Fibroblast of peridontal ligament (primary cell): ENCODE measurements around the gene COPG1.
A peak's percentile ranks its signal among the peaks of the same experiment; 100 is the strongest.

Experiments used
- DNase-seq: peaks from one replicate; pipeline ENCODE4 v3.0.0-alpha.2; 2010; ENCODE audit errors: extremely low read depth

The COPG1 gene

GRCh38 chr3:129278966-129279906, 29.8 kb downstream of the COPG1 start:
- peak; percentile 38 for DNase-seq

DNA sequence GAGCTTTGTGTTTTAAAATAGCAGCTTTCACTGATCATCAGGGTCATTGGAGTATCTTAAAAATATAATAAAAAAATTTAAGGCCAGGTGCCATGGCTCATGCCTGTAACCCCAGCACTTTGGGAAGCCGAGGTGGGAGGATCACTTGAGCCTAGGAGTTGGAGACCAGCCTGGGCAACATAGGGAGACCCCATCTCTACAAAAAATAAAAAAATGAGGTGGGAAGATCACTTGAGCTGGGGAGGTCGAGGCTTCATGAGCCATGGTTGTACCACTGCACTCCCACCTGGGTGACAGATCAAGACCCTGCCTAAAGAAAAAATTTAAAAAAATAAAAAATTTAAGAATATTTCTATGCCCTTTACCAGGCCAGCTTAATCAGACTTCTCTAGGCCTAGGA, 30.8 kb downstream of the COPG1 start:
- no peak for DNase-seq

GRCh38 chr3:129281726-129282125, 32.3 kb downstream of the COPG1 start:
- no peak for DNase-seq

DNA sequence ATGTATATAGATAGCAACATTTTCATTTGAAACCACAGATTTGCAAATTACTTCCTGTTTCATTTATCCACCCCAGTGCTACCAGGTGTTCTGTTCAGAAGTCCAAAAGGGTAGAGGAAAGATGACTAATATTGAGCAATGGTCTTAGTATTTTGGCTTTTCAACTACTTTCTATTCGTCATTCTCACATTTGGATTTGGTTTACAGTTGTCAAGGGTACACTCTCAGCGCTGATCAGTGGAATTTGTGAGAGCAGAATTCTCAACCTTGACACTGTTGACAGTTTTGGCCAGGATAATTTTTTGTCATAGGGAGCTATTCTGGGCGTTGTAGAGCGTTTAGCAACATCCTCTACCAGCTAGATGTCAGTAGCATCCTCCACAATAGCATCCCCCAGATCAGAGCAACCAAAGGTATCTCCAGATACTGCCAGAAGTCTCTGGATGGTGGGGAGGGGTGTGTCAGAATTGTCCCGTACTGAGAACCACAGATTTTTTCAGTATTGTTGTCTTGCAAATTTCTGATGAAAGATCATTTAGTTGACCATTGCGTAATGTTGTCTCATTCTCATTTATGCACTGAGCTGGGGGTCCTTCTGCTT, 33.4 kb downstream of the COPG1 start:
- DNase-seq: peak; percentile 36

GRCh38 chr3:129286081-129286480, 36.7 kb downstream of the COPG1 start:
- no peak for DNase-seq

- DNase-seq: no peak
These were observed 39.0 kb downstream of the COPG1 start for GRCh38 chr3:129288446-129288845.

GRCh38 chr3:129289201-129289921, 40.0 kb downstream of the COPG1 start:
- peak; percentile 81 for DNase-seq

- DNase-seq: peak; percentile 78
These were observed 42.0 kb downstream of the COPG1 start for GRCh38 chr3:129291236-129291886.

DNA sequence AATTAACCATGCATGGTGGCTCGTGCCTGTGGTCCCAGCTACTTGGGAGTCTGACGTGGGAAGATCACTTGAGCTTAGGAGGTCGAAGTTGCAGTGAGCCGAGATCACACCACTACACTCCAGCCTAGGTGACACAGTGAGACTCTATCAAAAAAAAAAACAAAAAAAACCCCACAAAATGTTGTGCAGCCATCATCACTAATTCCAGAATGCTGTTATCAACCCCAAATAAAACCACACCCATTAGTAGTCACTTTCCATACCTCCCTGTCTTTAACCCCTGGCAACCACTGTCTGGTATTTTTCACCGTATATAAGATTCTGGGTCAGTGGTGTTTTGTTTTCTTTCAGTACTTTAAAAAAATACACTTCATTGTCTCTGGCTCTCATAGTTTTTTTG, 45.9 kb downstream of the COPG1 start:
- no peak for DNase-seq

DNA sequence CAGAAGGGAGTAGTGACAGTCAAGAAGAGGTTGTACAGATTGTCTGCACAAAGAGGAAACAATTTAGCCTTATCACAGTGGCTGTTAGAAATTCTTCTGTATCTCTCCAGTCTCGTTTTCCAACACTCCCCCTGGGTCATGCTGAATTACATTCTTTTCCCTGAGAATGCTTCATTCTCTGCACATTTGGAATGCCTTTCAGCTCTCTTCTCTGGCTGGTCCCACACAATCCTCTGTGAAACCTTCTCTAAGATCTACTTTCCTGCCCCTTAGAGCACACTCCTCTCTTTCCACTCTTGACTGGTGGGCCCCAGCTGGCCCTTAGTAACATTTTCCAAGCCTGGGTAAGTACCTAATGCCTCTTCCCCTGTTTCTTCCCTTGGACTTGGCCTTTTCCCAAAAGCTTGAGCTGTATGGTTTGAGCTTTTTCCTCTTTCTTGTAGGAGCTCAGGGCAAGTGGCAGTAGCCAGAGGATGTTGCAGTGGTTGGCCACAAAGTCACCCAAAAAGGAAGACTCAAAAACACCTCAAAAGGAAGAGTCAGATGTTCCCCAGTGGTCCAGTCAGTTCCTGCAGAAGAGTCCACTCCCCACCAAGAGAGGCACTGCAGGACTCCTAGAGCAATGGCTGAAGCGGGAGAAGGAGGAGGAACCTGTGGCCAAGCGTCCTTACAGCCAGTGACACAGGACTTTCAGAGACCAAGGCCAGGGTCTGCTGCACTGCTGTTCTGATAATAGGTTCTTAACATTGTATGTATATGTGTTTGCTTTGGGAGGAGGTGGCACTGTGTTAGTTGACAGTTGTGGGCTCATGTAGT, 54.9 kb downstream of the COPG1 start:
- DNase-seq: no peak

GRCh38 chr3:129304962-129305222, 55.5 kb downstream of the COPG1 start:
- DNase-seq: no peak

GRCh38 chr3:129305592-129306091, 56.2 kb downstream of the COPG1 start:
- DNase-seq: peak; percentile 77

GRCh38 chr3:129308636-129309035, 59.2 kb downstream of the COPG1 start:
- no peak for DNase-seq

DNA sequence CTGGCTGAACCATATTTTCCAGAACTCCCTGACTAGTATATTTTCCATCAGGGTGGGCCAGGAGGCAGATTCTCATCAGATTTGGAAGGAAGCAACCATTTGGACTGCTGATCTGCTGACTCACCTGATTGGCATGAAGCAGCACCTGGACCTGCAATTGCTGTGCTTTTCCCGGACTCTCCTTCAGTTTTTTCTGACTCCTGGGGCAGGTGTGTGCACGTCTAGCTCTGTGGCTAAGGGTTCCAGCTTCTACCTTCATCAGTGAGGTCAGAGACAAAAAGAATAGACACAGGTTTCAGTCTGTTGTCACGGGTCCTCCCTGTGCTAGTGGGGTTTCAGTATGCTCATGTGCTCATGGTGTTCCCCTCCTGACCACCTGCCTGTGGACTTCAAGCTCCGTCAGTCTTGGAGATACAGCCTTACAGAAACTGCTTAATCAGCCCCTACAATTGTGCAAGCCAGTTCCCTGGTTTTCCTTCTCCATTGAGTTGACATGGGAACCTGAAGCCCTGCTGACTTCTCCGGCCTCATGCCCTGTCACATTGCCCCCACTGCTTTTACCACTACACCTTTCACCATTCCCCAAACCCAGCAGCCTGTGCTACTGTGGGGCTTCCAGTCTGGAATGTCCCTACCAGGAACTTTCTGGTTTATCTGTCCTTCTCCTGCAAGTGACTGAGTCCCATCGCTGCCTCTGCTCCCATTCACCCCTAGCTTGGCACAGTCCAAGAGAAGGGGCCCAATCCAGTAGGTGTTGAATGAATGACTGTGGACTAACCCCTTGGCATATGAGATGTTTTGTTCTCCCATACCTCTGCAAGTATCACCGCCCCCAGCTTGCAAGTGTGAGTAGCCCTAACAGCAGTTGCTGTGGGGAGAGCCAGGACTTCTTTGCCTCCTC, 61.0 kb downstream of the COPG1 start:
- no peak for DNase-seq

- no peak for DNase-seq
These were observed 61.9 kb downstream of the COPG1 start for GRCh38 chr3:129311054-129311902.

DNA sequence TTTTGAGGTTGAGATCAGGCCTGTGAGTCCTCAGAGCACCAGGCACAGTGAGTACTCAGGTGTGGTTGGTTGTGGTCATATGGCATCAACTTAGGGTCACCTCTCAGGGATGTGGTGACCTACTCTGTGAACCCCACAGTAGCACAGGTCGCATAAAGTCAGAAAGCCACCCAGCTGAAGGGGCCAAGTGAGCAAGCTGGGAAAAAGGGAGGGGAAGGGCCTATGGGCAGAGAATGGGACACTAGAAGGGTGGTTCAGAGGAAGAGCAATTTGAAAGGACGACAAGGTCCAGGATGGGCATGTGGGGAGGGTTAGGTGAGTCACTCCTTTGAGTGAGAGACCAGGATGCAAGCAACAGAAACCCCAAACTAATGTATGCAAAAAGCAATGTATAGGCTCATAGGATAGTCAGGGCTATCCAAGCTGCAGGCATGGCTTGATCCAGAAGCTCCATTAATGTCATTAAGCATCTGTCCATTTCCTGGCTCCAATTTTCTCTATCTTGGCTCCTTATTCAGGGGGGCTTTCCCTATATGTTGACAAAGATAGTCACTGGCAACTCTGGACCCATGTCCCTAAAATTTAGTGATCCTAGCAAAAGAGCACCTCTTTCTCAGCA, 62.7 kb downstream of the COPG1 start:
- DNase-seq: no peak

GRCh38 chr3:129312671-129313414, 63.4 kb downstream of the COPG1 start:
- DNase-seq: peak; percentile 16

- DNase-seq: peak; percentile 14
These were observed 63.9 kb downstream of the COPG1 start for GRCh38 chr3:129313415-129313664.
